Stimulated activated naive CD8-positive, alpha-beta T cell treated with anti-CD3 and anti-CD28 coated beads, Interleukin-15, amount 100 ng/mL, for 72 hours (primary cell): ENCODE data around the gene ALDH3A1.

Source experiments
- ATAC-seq: fragments of 150-1000 bp; cut with Tn5 transposase; 2 replicates; pipeline ENCODE4 v1.10.0; 2021; ENCODE audit warnings: mild to moderate bottlenecking, moderate library complexity
- DNase-seq, 2 donors: peaks; one replicate each; pipeline ENCODE4 v3.0.0; 2021 to 2022
- H3K27ac Mint-ChIP-seq, 2 donors: one replicate each; pipeline ENCODE4 v1.8.0; 2022; ENCODE audit warnings: mild to moderate bottlenecking in 2 of 2, mixed read lengths in 2 of 2, moderate library complexity in 2 of 2
- H3K27me3 Mint-ChIP-seq: one replicate; pipeline ENCODE4 v1.8.0; 2022; ENCODE audit warnings: mixed read lengths
- H3K4me1 Mint-ChIP-seq: one replicate; pipeline ENCODE4 v1.8.0; 2022; ENCODE audit warnings: mild to moderate bottlenecking, mixed read lengths
- H3K4me3 Mint-ChIP-seq, 2 donors: one replicate each; pipeline ENCODE4 v1.8.0; 2022; ENCODE audit warnings: mild to moderate bottlenecking in 2 of 2, mixed read lengths in 2 of 2, moderate library complexity in 1 of 2
- H3K9me3 Mint-ChIP-seq, 2 donors: one replicate each; pipeline ENCODE4 v1.8.0; 2022; ENCODE audit warnings: mixed read lengths in 2 of 2

ALDH3A1 gene

GRCh38 chr17:19720631-19721426, 27.3 kb downstream of the ALDH3A1 start:
- ATAC-seq (no peak), DNase-seq (no peak)
- no peaks in the 10 kb centered on the region for H3K27me3 Mint-ChIP-seq
- peaks cover 15% of the 10 kb centered on the region for H3K4me1 Mint-ChIP-seq
- no peaks in the 10 kb centered on the region for H3K9me3 Mint-ChIP-seq
- H3K4me3 Mint-ChIP-seq = no peak overlapping the region
- H3K27ac Mint-ChIP-seq = peak overlapping the region in 1 of 2 donors; percentile 57

- no peaks in the 10 kb centered on the region for H3K27me3 Mint-ChIP-seq
- H3K27ac Mint-ChIP-seq = no peak overlapping the region
Observed at GRCh38 chr17:19720210-19720475, 28.0 kb downstream of the ALDH3A1 start.

GRCh38 chr17:19719355-19720209, 28.5 kb downstream of the ALDH3A1 start:
- Mint-ChIP-seq H3K27ac (no peak overlapping the region), H3K4me3 (no peak overlapping the region), H3K4me1 (peaks cover 7% of the 10 kb centered on the region), H3K27me3 (no peaks in the 10 kb centered on the region), H3K9me3 (no peaks in the 10 kb centered on the region)
- ATAC-seq (no peak), DNase-seq (no peak)

More at GRCh38 chr17:19720210-19720475, 28.0 kb downstream of the ALDH3A1 start:
- DNase-seq = no peak
- H3K4me1 Mint-ChIP-seq = peaks cover 13% of the 10 kb centered on the region
- no peak overlapping the region for H3K4me3 Mint-ChIP-seq
- no peaks in the 10 kb centered on the region for H3K9me3 Mint-ChIP-seq
- ATAC-seq = no peak

GRCh38 chr17:19718613-19719354, 29.3 kb downstream of the ALDH3A1 start:
- Mint-ChIP-seq H3K27ac (no peak overlapping the region), H3K4me3 (no peak overlapping the region), H3K9me3 (no peaks in the 10 kb centered on the region), H3K27me3 (no peaks in the 10 kb centered on the region), H3K4me1 (no peaks in the 10 kb centered on the region)
- DNase-seq = no peak
- ATAC-seq = no peak

GRCh38 chr17:19718041-19718612, 30.0 kb downstream of the ALDH3A1 start:
- ATAC-seq = no peak
- Mint-ChIP-seq H3K4me1 (no peaks in the 10 kb centered on the region), H3K27me3 (no peaks in the 10 kb centered on the region), H3K4me3 (no peak overlapping the region), H3K27ac (no peak overlapping the region), H3K9me3 (no peaks in the 10 kb centered on the region)
- no peak for DNase-seq

- no peaks in the 10 kb centered on the region for H3K4me1 Mint-ChIP-seq
- DNase-seq (no peak), ATAC-seq (no peak)
- H3K27ac Mint-ChIP-seq = peak overlapping the region in 1 of 2 donors; percentile 80
- H3K9me3 Mint-ChIP-seq = no peaks in the 10 kb centered on the region
- no peak overlapping the region for H3K4me3 Mint-ChIP-seq
- no peaks in the 10 kb centered on the region for H3K27me3 Mint-ChIP-seq
Observed at GRCh38 chr17:19717411-19717908, 30.6 kb downstream of the ALDH3A1 start.

- no peak overlapping the region for H3K4me3 Mint-ChIP-seq
- ATAC-seq = no peak
- no peaks in the 10 kb centered on the region for H3K9me3 Mint-ChIP-seq
- DNase-seq = no peak
- no peaks in the 10 kb centered on the region for H3K27me3 Mint-ChIP-seq
- H3K27ac Mint-ChIP-seq = no peak overlapping the region
- no peaks in the 10 kb centered on the region for H3K4me1 Mint-ChIP-seq
Observed at GRCh38 chr17:19717031-19717360, 31.1 kb downstream of the ALDH3A1 start.

- peak within 1 kb of the TSS in 1 of 2 donors; percentile 74 for H3K27ac Mint-ChIP-seq
- H3K4me3 Mint-ChIP-seq = no peak within 1 kb of the TSS
- ATAC-seq = no peak
- H3K9me3 Mint-ChIP-seq = no peaks in the 10 kb centered on the region
- DNase-seq = no peak
- H3K4me1 Mint-ChIP-seq = no peaks in the 10 kb centered on the region
- no peaks in the 10 kb centered on the region for H3K27me3 Mint-ChIP-seq
Observed at GRCh38 chr17:19716108-19717030, 31.7 kb downstream of the ALDH3A1 start, which contains the start of gene SLC47A2. Gene SLC47A2 (minus strand): TSS chr17:19716584. CDS start chr17:19716555, 29 bp downstream.

GRCh38 chr17:19714542-19715411, 33.3 kb downstream of the ALDH3A1 start:
- H3K4me3 Mint-ChIP-seq = no peak overlapping the region
- DNase-seq = no peak
- no peak for ATAC-seq
- H3K4me1 Mint-ChIP-seq = no peaks in the 10 kb centered on the region
- H3K27me3 Mint-ChIP-seq = no peaks in the 10 kb centered on the region
- no peaks in the 10 kb centered on the region for H3K9me3 Mint-ChIP-seq
- H3K27ac Mint-ChIP-seq = peak overlapping the region in 1 of 2 donors; percentile 20

- H3K9me3 Mint-ChIP-seq = no peaks in the 10 kb centered on the region
- H3K4me3 Mint-ChIP-seq = no peak overlapping the region
- H3K27me3 Mint-ChIP-seq = no peaks in the 10 kb centered on the region
- H3K27ac Mint-ChIP-seq = no peak overlapping the region
- ATAC-seq = no peak
- DNase-seq = no peak
- no peaks in the 10 kb centered on the region for H3K4me1 Mint-ChIP-seq
Observed at GRCh38 chr17:19713901-19714361, 34.2 kb downstream of the ALDH3A1 start.

- no peak for ATAC-seq
- Mint-ChIP-seq H3K27ac (no peak overlapping the region), H3K4me1 (no peaks in the 10 kb centered on the region), H3K27me3 (no peaks in the 10 kb centered on the region), H3K9me3 (no peaks in the 10 kb centered on the region), H3K4me3 (no peak overlapping the region)
- no peak for DNase-seq
Observed at GRCh38 chr17:19713462-19713861, 34.6 kb downstream of the ALDH3A1 start.

- no peak for ATAC-seq
- Mint-ChIP-seq H3K27ac (no peak overlapping the region), H3K9me3 (no peaks in the 10 kb centered on the region), H3K27me3 (no peaks in the 10 kb centered on the region), H3K4me1 (no peaks in the 10 kb centered on the region), H3K4me3 (no peak overlapping the region)
- DNase-seq = no peak
Observed at GRCh38 chr17:19712436-19713004, 35.6 kb downstream of the ALDH3A1 start.

GRCh38 chr17:19709841-19710240, 38.3 kb downstream of the ALDH3A1 start:
- ATAC-seq (no peak), DNase-seq (no peak)
- Mint-ChIP-seq H3K27me3 (no peaks in the 10 kb centered on the region), H3K4me1 (no peaks in the 10 kb centered on the region), H3K9me3 (no peaks in the 10 kb centered on the region), H3K27ac (peak overlapping the region in 1 of 2 donors; percentile 31), H3K4me3 (no peak overlapping the region)
